Keratinocyte (primary cell): Measurements from ENCODE around the gene KLHL29. TPM values are rescaled to one million over a fixed set of nuclear protein-coding genes. Genes with fewer than 3 reads are reported as not detected.

Experiments used
- DNase-seq: peaks from one replicate; pipeline ENCODE4 v3.0.0-alpha.2; 2011; ENCODE audit warnings: low read depth, missing footprints, low spot score
- FAIRE-seq: peaks from 2 replicates; lab custom pipeline; 2011; peaks lifted over from hg19 to GRCh38; lab: Jason Lieb, UNC
- H2AFZ ChIP-seq: 2 replicates; pipeline ENCODE4 v1.6.0; 2012; ENCODE audit warnings: low read length, control low read depth, inconsistent platforms; ENCODE audit not compliant: control insufficient read depth
- H3K27ac ChIP-seq: 2 replicates; pipeline ENCODE4 v1.5.1; 2011; ENCODE audit warnings: low read length; ENCODE audit not compliant: control insufficient read depth, insufficient read depth
- H3K27me3 ChIP-seq: 3 replicates; pipeline ENCODE4 v1.6.0; 2011; ENCODE audit warnings: low read length; ENCODE audit not compliant: control insufficient read depth, insufficient read depth; ENCODE audit errors: extremely low read depth
- H3K36me3 ChIP-seq, 2 experiments: 2 replicates in 1 of 2; 3 replicates in 1 of 2; pipeline ENCODE4 v1.5.1; 2011; ENCODE audit warnings: low read length in 2 of 2, mild to moderate bottlenecking in 1 of 2; ENCODE audit not compliant: control insufficient read depth in 2 of 2, insufficient read depth in 2 of 2; ENCODE audit errors: extremely low read depth in 1 of 2
- H3K4me1 ChIP-seq: 3 replicates; pipeline ENCODE4 v1.5.1; 2011; ENCODE audit warnings: low read length; ENCODE audit not compliant: control insufficient read depth, insufficient read depth; ENCODE audit errors: extremely low read depth
- H3K4me2 ChIP-seq: 3 replicates; pipeline ENCODE4 v1.6.0; 2011; ENCODE audit warnings: low read depth, low read length; ENCODE audit not compliant: control insufficient read depth, insufficient read depth; ENCODE audit errors: extremely low read depth
- H3K4me3 ChIP-seq, 3 experiments: fragments of 200-600 bp in 1 of 3; sonication (generic) in 1 of 3; 2 replicates in 2 of 3; 3 replicates in 1 of 3; pipeline ENCODE4 v1.5.1; 2011 to 2016; ENCODE audit warnings: low read length in 3 of 3, mild to moderate bottlenecking in 3 of 3, control low read depth in 2 of 3, inconsistent platforms in 1 of 3, low read depth in 1 of 3, mixed read lengths in 1 of 3, mixed run types in 1 of 3, moderate library complexity in 1 of 3; ENCODE audit not compliant: control insufficient read depth in 2 of 3, insufficient read depth in 2 of 3; ENCODE audit errors: extremely low read depth in 1 of 3
- H3K79me2 ChIP-seq: 2 replicates; pipeline ENCODE4 v1.6.0; 2012; ENCODE audit warnings: low read length; ENCODE audit not compliant: control insufficient read depth, insufficient read depth
- H3K9ac ChIP-seq: 3 replicates; pipeline ENCODE4 v1.6.0; 2011; ENCODE audit warnings: low read length; ENCODE audit not compliant: control insufficient read depth, insufficient read depth; ENCODE audit errors: extremely low read depth
- H3K9me1 ChIP-seq: 3 replicates; pipeline ENCODE4 v1.6.0; 2011; ENCODE audit warnings: low read length; ENCODE audit not compliant: control insufficient read depth, insufficient read depth; ENCODE audit errors: extremely low read depth
- H3K9me3 ChIP-seq: 2 replicates; pipeline ENCODE4 v1.5.1; 2012; ENCODE audit warnings: low read depth, low read length; ENCODE audit not compliant: control insufficient read depth
- H4K20me1 ChIP-seq: 3 replicates; pipeline ENCODE4 v1.6.0; 2011; ENCODE audit warnings: low read length; ENCODE audit not compliant: control insufficient read depth, insufficient read depth; ENCODE audit errors: extremely low read depth
- CTCF ChIP-seq, 3 experiments: IDR thresholded peaks in 1 of 3; conservative IDR thresholded peaks in 1 of 3; optimal IDR thresholded peaks in 1 of 3; 2 replicates in 2 of 3; 3 replicates in 1 of 3; pipeline versions ENCODE3 to v1.5.1; 2011; ENCODE audit warnings: low read length in 3 of 3, mild to moderate bottlenecking in 3 of 3, moderate library complexity in 2 of 3, control low read depth in 1 of 3, inconsistent platforms in 1 of 3; ENCODE audit not compliant: insufficient read depth in 2 of 3; ENCODE audit errors: extremely low read depth in 1 of 3
- EZH2 ChIP-seq: IDR thresholded peaks from one replicate; pipeline ENCODE4 v1.6.1; 2012; ENCODE audit warnings: inconsistent platforms, mild to moderate bottlenecking, low read length, moderate library complexity
- dilution Hi-C: fragments of 300-500 bp; cut with MboI; formaldehyde crosslinking; loops from one replicate; pipeline ENCODE4 v1.7.0; 2020; ENCODE audit warnings: low sequenced_read_pairs; ENCODE audit not compliant: extremely low pct_ligation_motif_present
- polyA plus RNA-seq, 5 experiments: library from polyadenylated mRNA; depleted of rRNA in 3 of 5; stranded (reverse) in 3 of 5; stranded (forward) in 1 of 5; unstranded in 1 of 5; fragments of >200 nt; gene quantifications; 1 replicate in 1 of 5; 2 replicates in 3 of 5; 3 replicates in 1 of 5; pipeline versions ENCODE4 v1.2.1 to v1.2.3, GENCODE V29; 2011 to 2012; ENCODE audit warnings: missing spikeins in 2 of 5, low read depth in 1 of 5, low replicate concordance in 1 of 5

The KLHL29 gene
- polyA plus RNA-seq, 1 donor (not counting 4 experiments of a cell fraction or from before 2014, with no cell fraction given): 4.7 TPM

GRCh38 chr2:23586741-23587306 is 201.8 kb downstream of the KLHL29 start:
- H3K4me1 ChIP-seq: peaks cover 4% of the 10 kb centered on the region
- no peak overlapping the region for H2AFZ ChIP-seq
- dilution Hi-C loops: no loop called here
- no peaks in the 10 kb centered on the region for H3K79me2 ChIP-seq
- no peak overlapping the region for H3K27ac ChIP-seq
- FAIRE-seq: no peak
- H3K27me3 ChIP-seq: no peaks in the 10 kb centered on the region
- no peaks in the 10 kb centered on the region for H3K9me1 ChIP-seq
- H3K4me3 ChIP-seq: no peak overlapping the region
- no peak for DNase-seq
- peaks cover 3% of the 10 kb centered on the region for H4K20me1 ChIP-seq
- no peak for TF ChIP-seq EZH2
- TF ChIP-seq CTCF (optimal IDR thresholded peaks at IDR 0.05 in 1 of 3, IDR thresholded peaks at IDR 0.05 in 1 of 3, conservative IDR thresholded peaks at IDR 0.05 in 1 of 3; ENCODE audit: extremely low read depth in 1 of 3, insufficient read depth in 2 of 3, low read length in 3 of 3): no peak
- no peak overlapping the region for H3K9ac ChIP-seq
- peaks cover 0 to 3% of the 10 kb centered on the region in 2 experiments for H3K36me3 ChIP-seq
- no peaks in the 10 kb centered on the region for H3K9me3 ChIP-seq
- H3K4me2 ChIP-seq: no peak overlapping the region

GRCh38 chr2:23587341-23587880 is 202.4 kb downstream of the KLHL29 start:
- no peak overlapping the region for H3K27ac ChIP-seq
- H3K4me3 ChIP-seq: no peak overlapping the region
- no peaks in the 10 kb centered on the region for H3K9me1 ChIP-seq
- no peaks in the 10 kb centered on the region for H3K79me2 ChIP-seq
- no peaks in the 10 kb centered on the region for H3K9me3 ChIP-seq
- H3K4me1 ChIP-seq: peaks cover 4% of the 10 kb centered on the region
- no peak for FAIRE-seq
- no peak for DNase-seq
- H4K20me1 ChIP-seq: peaks cover 3% of the 10 kb centered on the region
- H3K9ac ChIP-seq: no peak overlapping the region
- no peak overlapping the region for H3K4me2 ChIP-seq
- TF ChIP-seq CTCF (optimal IDR thresholded peaks at IDR 0.05 in 1 of 3, IDR thresholded peaks at IDR 0.05 in 1 of 3, conservative IDR thresholded peaks at IDR 0.05 in 1 of 3; ENCODE audit: extremely low read depth in 1 of 3, insufficient read depth in 2 of 3, low read length in 3 of 3) (no peak), EZH2 (no peak)
- no peak overlapping the region for H2AFZ ChIP-seq
- no peaks in the 10 kb centered on the region for H3K27me3 ChIP-seq
- H3K36me3 ChIP-seq: peaks cover 0 to 3% of the 10 kb centered on the region in 2 experiments
- dilution Hi-C loops: no loop called here
